Measurements from ENCODE around the gene LDHB.
A peak's percentile ranks its signal among the peaks of the same experiment; 100 is the strongest.

LDHB gene

DNA sequence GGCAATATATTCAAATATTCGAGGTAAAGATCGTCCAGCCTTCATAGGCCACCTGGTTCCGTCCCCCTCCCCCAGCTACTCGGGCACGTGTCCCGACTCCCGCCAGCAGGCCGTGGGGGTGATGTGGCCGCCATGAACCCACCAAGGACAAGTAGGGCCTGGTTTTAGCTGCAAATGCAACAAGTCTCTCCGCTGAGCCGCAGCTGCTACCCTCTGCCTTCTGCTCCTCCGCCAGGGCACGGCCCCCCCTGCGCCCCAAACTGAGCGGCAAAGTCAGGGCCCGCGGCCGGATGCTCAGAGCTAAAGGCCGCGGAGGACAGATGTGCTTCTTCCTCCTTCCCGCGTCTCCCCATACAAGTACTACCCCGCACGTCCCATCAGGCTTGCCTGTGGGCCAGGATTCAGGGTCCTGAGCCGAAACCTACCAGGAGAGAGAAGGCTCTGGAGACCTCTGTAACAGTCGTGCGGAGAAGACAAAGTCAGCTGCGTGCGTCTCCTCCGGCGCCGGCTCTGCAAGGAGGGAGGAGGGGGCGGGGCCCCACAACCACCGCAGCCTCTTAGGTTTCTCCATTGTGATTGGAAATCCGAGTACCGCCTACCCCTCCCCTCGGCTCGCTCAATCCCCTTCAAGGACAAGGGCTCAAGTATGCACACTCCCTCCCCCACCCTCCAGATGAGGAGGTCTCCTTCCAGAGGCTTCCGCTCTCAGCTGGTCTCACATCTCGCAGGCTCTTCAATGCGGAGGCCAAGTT lies at the start of gene LDHB:
LDHB (minus strand) TSS at position 517 of the 752 bp plus-strand sequence. CDS start 3,171 bp downstream, outside the sequence.
- TF ChIP-seq EZH2phosphoT487 (conservative IDR thresholded peaks at IDR 0.05; ENCODE audit: low read length), result no peak
- TF ChIP-seq, protein P1, sequence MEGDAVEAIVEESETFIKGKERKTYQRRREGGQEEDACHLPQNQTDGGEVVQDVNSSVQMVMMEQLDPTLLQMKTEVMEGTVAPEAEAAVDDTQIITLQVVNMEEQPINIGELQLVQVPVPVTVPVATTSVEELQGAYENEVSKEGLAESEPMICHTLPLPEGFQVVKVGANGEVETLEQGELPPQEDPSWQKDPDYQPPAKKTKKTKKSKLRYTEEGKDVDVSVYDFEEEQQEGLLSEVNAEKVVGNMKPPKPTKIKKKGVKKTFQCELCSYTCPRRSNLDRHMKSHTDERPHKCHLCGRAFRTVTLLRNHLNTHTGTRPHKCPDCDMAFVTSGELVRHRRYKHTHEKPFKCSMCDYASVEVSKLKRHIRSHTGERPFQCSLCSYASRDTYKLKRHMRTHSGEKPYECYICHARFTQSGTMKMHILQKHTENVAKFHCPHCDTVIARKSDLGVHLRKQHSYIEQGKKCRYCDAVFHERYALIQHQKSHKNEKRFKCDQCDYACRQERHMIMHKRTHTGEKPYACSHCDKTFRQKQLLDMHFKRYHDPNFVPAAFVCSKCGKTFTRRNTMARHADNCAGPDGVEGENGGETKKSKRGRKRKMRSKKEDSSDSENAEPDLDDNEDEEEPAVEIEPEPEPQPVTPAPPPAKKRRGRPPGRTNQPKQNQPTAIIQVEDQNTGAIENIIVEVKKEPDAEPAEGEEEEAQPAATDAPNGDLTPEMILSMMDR (IDR thresholded peaks at IDR 0.05; ENCODE audit: insufficient read depth, low read length, poor library complexity, severe bottlenecking), result no peak
- Histone ChIP-seq H3K79me2 (ENCODE audit: insufficient read depth, low read length) (peaks cover 49% of the 10 kb centered on the region), H4K20me1 (ENCODE audit: low read depth, low read length) (peaks cover 31% of the 10 kb centered on the region), H3K4me3 (ENCODE audit: insufficient read depth, low read length, poor library complexity, severe bottlenecking) (peak within 1 kb of the TSS; percentile 98), H3K9me2 (replicated peaks; ENCODE audit: insufficient read depth, low read length) (no peaks in the 10 kb centered on the region), H3K9ac (ENCODE audit: low read length) (peak within 1 kb of the TSS; percentile 92), H3K27me3 (ENCODE audit: low read length) (no peaks in the 10 kb centered on the region), H3K4me2 (ENCODE audit: low read depth, low read length, poor library complexity, severe bottlenecking) (peak within 1 kb of the TSS; percentile 85), H3F3A (ENCODE audit: insufficient read depth) (no peaks in the 10 kb centered on the region), H2AFZ (ENCODE audit: low read depth, low read length, severe bottlenecking) (peak within 1 kb of the TSS; percentile 88), H3K27ac (ENCODE audit: low read depth, low read length) (peak within 1 kb of the TSS; percentile 88), H3K9me3 (ENCODE audit: insufficient read depth, low read length) (no peaks in the 10 kb centered on the region), H3K36me3 (ENCODE audit: low read length) (peaks cover 25% of the 10 kb centered on the region)

DNA sequence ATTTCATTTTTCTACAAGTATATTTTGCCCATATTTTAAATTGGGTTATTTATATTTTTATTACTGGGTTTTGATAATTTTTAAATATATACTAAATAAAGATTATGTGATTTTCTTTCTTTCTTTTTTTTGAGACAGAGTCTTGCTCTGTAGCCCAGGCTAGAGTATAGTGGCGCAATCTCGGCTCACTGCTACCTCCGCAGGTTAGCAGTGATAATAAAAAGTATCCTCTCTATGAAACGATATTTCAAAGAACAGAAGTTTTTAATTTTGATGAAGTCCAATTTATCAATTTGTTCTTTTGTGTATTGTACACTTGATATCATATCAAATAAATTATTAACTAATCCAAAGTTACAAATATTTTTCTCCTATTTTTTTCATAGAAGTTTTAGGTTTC lies 47.2 kb upstream of the LDHB start:
- H2AFZ ChIP-seq (ENCODE audit: low read depth, low read length, severe bottlenecking), result no peak overlapping the region
- no peaks in the 10 kb centered on the region for H3K79me2 ChIP-seq (ENCODE audit: insufficient read depth, low read length)
- TF ChIP-seq, protein P1 (IDR thresholded peaks at IDR 0.05; ENCODE audit: insufficient read depth, low read length, poor library complexity, severe bottlenecking), result no peak
- no peak for TF ChIP-seq EZH2phosphoT487 (conservative IDR thresholded peaks at IDR 0.05; ENCODE audit: low read length)
- H3K9me3 ChIP-seq (ENCODE audit: insufficient read depth, low read length), result no peaks in the 10 kb centered on the region
- no peak overlapping the region for H3K27ac ChIP-seq (ENCODE audit: low read depth, low read length)
- H3K4me3 ChIP-seq (ENCODE audit: insufficient read depth, low read length, poor library complexity, severe bottlenecking), result no peak overlapping the region
- H3K4me2 ChIP-seq (ENCODE audit: low read depth, low read length, poor library complexity, severe bottlenecking), result no peak overlapping the region
- no peaks in the 10 kb centered on the region for H3K9me2 ChIP-seq (replicated peaks; ENCODE audit: insufficient read depth, low read length)
- no peaks in the 10 kb centered on the region for H4K20me1 ChIP-seq (ENCODE audit: low read depth, low read length)
- H3K27me3 ChIP-seq (ENCODE audit: low read length), result no peaks in the 10 kb centered on the region
- no peak overlapping the region for H3K9ac ChIP-seq (ENCODE audit: low read length)
- H3F3A ChIP-seq (ENCODE audit: insufficient read depth), result no peaks in the 10 kb centered on the region
- H3K36me3 ChIP-seq (ENCODE audit: low read length), result no peaks in the 10 kb centered on the region

DNA sequence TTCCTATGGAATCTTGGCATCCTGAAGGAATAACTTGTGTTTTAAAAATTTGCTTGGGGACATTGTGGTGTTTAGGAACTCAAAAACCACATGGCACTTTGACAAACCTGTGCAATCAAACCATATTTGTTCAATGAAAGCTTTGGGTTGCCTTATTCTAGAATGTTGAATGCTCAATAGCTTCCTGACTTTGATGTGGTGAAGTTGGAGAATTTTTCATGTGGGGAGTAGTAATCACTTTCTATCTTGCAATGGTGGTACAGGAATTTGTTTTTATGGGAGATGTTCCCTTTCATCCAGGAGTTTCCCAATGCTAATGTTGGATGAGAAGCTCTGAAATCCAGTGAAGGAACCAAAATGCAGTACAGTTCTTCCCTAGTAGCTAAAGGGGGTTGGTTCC lies 42.2 kb upstream of the LDHB start:
- H3K79me2 ChIP-seq (ENCODE audit: insufficient read depth, low read length), result no peaks in the 10 kb centered on the region
- H3K9me2 ChIP-seq (replicated peaks; ENCODE audit: insufficient read depth, low read length), result no peaks in the 10 kb centered on the region
- no peak overlapping the region for H3K4me3 ChIP-seq (ENCODE audit: insufficient read depth, low read length, poor library complexity, severe bottlenecking)
- no peaks in the 10 kb centered on the region for H3K27me3 ChIP-seq (ENCODE audit: low read length)
- H2AFZ ChIP-seq (ENCODE audit: low read depth, low read length, severe bottlenecking), result no peak overlapping the region
- H3K36me3 ChIP-seq (ENCODE audit: low read length), result no peaks in the 10 kb centered on the region
- no peak overlapping the region for H3K27ac ChIP-seq (ENCODE audit: low read depth, low read length)
- no peak overlapping the region for H3K9ac ChIP-seq (ENCODE audit: low read length)
- no peak overlapping the region for H3K4me2 ChIP-seq (ENCODE audit: low read depth, low read length, poor library complexity, severe bottlenecking)
- no peaks in the 10 kb centered on the region for H4K20me1 ChIP-seq (ENCODE audit: low read depth, low read length)
- TF ChIP-seq, protein P1 (IDR thresholded peaks at IDR 0.05; ENCODE audit: insufficient read depth, low read length, poor library complexity, severe bottlenecking), result no peak
- no peak for TF ChIP-seq EZH2phosphoT487 (conservative IDR thresholded peaks at IDR 0.05; ENCODE audit: low read length)
- H3F3A ChIP-seq (ENCODE audit: insufficient read depth), result no peaks in the 10 kb centered on the region
- H3K9me3 ChIP-seq (ENCODE audit: insufficient read depth, low read length), result no peaks in the 10 kb centered on the region

Measured in SU-DHL-6 (cell line).